HG02943 (cell line): ENCODE measurements around the gene TRAPPC3L.

Experiments
- ATAC-seq: cut with Tn5 transposase; IDR thresholded peaks from one replicate; pipeline ENCODE4 v1.9.1; 2021; ENCODE audit warnings: mild to moderate bottlenecking, low read depth, moderate library complexity; ENCODE audit not compliant: unreplicated experiment

TRAPPC3L gene

DNA sequence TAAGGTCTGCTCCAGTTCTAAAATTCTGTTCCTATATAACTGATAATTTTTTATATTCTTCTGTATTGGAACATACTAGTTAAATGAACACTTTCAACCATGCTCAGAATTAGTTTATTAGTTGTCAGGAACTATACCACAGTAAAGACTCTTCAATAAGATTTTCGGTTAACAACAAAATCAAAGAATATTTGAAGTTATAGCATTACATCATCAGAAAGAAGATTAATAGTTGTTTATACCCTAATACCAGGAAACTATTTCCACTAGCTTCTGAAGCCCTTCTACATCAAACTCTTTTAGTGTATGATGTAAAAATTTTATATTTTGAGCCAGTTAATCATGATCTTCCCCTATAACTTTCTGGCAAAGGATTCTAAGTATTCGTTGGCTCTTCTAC, 14.6 kb upstream of the TRAPPC3L start:
- ATAC-seq = no peak

DNA sequence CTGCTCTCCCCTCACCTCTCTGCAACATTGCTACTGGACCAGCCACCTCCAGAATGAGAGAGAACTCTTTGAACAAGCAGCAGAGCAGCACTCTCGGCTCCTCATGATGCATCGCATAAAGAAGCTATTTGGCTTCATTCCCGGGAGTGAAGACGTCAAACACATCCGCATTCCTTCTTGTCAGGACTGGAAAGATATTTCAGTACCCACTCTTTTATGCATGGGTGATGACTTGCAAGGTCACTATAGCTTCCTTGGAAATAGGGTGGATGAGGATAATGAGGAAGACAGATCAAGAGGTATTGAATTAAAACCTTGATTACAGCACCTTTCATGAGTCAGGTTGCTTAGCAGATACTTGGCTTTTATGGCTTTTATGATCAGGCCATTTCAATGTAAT, 12.4 kb upstream of the TRAPPC3L start:
- no peak for ATAC-seq

DNA sequence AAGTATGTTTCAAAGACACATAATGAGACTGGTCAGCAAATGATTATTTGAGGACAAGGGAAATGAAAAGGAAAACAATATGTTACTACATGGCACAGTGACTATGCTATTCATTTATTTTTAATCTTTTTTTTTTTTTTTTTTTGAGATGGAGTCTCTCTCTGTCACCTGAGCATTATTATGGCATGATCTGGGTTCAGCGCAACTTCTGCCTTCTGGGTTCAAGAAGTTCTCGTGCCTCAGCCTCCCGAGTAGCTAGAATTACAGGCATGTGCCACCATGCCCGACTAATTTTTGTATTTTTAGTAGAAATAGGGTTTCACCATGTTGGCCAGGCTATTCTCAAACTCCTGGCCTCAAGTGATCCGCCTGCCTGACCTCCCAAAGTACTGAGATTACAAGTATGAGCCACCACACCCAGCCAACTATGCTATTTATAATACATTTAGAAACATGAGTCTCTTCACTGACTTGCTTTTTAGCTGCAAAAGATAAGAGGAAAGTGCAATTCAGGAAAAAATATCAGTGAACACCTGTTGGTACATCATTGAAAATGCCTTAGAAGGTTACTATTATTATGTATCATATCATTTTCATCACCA, 11.4 kb upstream of the TRAPPC3L start:
- ATAC-seq = no peak

DNA sequence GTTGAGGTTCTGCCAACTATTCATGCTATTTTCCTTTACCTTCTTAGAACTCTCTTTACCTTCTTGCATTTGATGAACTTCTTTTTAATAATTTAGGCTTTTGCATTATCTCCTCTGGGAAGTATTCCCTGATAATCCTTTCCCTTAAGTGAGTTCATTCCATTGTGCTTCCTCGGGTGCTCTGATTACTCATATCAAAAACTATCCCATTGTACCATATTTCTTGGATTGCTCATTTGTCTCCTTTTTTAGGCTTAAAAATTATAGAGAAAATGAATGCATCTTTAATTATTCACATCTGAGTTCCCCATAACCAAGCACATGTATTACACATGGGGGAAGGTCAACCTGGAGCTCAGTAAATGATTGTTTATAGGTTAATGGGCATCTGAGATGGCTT, 10.6 kb upstream of the TRAPPC3L start:
- ATAC-seq = no peak

DNA sequence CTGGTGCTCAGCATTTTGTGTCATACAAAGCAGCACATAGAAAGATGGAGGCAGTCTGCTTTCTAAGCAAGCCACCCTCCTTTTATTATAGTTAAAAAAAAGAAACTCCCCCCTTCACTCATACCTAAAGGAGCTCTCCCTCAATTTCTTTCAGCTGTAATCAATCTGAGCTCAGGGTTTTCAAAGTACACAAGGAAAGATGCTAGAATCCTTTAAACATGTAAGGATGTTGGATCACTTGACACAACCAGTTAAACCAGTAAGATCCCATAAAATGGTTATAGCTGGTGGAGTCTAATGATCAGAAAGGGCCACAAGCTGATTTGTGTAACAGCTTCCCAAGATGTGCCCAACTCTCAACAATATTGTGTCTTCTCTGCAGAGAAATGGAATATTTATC, 8.0 kb upstream of the TRAPPC3L start, which contains the start of gene CALHM4:
Gene CALHM4 (plus strand): TSS at position 301 of the 400 bp plus-strand sequence. CDS start 43 bp downstream, at position 344.
- ATAC-seq = no peak

DNA sequence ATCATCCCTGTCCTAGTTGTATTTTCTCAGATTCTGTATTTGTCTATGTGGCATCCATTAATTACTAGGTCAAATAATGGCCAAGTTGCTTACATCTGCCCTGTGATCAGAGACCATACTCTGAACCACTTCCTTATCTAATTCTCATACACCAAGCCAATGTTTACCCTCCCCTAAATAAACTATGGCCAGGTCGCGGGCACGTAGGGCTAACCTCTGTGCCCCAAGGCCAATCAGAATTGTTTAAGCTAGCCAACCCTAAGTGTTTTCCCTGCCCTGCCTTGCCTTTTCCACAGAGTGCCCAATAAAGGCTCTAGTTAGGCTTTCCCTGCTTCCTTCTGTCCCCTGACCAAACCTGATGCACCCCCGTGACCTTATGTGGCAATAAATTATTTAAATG, 5.3 kb upstream of the TRAPPC3L start:
- ATAC-seq = no peak

DNA sequence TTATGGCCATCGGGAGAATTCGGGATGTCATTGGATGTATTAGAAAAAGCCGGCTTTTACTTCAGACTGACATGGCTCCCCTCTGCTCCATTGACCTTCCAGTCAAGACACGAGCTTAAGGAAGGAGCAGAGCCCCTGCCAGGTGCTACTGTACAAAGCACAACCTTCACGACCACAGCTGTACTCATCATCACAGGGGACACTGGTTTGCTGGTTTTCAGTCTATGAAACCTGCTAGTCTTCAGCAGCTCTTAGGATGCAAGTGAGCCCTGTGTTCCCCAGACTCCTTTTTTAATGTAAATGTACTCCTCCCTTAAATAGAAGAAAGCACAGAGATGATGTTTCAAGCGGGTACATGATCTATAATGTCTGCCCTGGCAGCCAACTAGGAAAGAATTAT, 1.9 kb upstream of the TRAPPC3L start:
- ATAC-seq = no peak

DNA sequence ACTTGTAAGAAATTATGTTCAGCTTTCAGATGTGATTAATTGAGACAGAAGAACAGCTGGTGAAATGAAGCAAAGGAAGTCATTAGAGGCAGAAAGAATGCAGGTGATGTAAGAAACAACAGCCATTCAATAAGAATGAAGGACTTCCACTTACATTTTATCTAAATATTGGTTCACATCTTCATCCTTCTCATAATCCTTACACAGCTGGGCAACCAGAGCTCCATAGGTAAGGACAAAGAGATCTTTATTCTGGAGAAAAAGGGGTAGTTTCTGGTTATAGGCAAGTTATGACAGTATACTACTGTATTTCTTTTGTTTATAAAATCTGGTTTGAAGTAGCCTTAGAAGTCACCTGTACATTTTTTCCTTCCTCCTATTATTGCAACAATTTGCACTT, 2.3 kb downstream of the TRAPPC3L start:
- ATAC-seq = no peak

DNA sequence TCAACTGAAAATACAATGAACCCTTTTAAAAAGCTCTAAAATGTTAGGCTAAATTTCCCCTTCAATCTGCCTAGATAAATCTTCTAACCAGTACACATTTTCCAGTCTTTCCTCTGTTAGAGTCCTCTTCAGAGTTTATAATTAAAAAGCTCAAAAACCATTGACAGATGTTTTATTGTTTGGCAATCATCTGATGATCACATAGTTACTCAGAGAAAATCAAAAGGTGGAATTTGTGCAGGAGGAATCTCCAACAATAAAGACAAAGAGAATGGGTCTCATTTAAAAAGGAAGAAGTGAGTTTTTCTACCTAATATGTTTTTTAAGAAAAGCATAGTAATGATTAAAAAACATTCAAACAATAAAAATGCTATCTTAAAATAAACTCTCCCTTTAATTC, 3.1 kb downstream of the TRAPPC3L start:
- ATAC-seq = no peak

DNA sequence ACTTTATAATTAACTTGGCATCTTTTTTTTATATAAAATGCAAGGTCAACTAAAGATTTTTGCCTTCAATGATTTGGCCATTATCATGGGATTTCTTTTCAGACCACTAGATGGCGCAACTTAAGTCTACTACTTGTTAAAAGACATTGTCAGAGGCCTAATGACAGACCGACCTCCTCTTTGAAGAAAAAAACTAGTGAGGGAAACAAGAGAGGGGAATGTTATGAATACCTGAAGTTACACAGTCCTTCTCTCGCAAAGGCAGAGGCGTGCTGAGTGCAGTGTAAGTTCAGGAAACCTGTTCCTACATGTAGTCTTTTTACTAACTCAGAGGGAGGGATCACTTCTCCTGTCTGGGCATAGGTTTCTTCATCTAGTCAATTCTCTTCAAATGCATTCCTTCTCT, 9.3 kb downstream of the TRAPPC3L start:
- no peak for ATAC-seq

DNA sequence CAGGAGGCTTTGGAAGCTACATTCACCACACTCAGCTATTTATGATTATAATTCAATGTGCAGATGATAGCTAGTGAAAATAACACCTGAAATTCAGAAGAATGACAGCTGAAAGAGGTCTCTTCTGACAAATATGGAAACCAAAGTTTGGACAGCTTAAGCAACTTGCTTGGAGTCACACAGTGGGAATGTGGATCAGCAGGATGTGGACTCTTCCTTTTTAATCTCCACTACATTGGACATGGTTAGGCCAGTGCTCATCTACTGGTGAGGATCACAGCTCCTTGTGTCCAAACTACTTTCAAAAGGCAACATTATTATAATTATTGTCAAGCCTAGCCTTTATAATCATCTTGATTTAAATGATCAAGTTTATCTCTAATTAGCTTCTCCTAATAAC, 10.4 kb downstream of the TRAPPC3L start:
- ATAC-seq = no peak

DNA sequence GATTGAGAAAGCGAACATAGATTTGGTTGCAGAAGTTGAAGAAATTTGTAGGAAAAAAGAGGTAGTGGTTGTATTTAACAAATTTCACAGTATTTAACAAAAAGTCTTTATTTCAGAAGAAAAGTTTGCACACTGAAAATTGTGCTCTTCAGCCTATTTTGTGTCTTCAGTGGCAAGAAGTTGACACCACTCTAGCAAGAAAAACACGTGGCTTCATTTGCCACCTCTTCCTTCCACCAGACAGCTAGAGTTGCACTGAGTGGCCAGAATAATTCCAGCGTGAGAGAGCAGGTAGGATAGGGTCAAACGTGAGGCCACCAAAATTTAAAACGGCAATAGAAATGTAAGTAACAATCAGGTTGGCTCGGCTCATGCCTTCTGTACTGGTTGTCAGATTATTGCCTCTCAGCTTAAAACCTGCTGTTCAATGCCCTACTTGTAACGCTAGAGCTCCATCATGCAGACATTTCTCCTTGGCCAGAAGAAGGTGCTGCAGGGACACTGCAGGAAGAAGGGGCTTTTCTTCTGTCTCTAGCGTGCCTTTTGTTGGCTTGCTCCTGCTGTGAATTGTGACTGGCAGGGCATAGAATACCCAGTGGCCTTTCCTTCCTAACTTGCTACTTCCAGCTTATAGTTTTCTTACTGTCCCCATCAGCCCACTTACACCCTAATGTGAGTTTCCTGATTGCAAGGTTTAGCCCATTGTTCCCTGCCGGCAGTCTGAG, 12.1 kb downstream of the TRAPPC3L start:
- no peak for ATAC-seq

DNA sequence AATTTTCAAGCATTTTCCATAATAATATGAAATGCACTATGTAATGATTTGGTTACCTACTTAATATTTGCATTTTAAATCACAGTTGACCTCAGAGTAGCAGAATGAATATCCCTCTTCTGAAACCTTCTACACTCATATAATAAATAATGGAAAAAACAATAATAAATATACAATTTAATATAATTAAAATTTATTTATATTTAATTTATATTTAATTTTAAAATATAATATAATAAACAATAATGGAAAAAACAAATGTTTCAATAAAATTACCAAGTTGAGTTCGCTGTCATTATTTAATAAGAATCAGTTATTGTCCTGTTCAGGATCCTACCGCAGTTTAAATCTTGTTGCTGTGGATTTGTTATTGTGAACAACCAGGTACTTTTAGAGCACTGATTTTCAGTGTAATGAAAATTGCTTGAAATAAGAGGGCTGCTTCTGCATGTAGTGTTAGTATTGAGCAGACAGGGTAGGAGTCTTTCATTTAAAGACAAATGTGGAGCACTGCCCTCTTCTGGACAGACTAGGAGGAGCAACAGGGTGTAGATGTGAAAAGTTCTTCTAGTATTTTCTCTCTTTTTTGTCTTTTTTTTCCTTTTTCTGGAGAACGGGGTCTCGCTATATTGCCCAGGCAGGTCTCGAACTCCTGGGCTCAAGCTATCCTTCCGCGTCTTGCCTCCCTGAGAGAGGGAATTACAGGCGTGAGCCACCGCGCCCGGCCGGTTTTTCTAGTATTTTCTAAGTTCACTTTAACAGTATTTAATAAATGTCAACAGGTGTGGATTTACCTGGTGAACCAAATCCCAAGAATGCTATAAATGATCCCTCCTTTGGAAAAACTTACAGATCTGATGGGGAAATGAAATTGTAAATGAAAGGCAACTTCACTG, 13.6 kb downstream of the TRAPPC3L start:
- ATAC-seq = peak; percentile 76

DNA sequence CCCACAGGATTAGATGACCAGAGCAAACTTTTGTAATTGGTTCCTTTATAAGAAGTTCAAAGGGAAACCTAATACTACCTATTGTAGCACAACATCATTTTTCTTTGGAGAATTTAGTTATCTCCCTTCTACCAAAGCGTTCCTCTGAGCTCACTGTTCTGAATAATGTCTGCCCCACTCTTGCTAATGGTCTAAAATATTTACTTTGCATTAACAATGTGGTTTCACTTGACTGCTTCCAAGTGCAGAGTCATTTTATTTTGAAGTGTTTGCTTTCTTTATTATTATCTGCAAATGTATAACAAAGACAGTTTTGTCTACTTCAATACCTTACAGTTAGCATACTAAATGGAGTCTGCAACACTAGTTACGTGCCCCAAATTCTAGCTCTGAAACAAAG, 15.0 kb downstream of the TRAPPC3L start:
- ATAC-seq = no peak

DNA sequence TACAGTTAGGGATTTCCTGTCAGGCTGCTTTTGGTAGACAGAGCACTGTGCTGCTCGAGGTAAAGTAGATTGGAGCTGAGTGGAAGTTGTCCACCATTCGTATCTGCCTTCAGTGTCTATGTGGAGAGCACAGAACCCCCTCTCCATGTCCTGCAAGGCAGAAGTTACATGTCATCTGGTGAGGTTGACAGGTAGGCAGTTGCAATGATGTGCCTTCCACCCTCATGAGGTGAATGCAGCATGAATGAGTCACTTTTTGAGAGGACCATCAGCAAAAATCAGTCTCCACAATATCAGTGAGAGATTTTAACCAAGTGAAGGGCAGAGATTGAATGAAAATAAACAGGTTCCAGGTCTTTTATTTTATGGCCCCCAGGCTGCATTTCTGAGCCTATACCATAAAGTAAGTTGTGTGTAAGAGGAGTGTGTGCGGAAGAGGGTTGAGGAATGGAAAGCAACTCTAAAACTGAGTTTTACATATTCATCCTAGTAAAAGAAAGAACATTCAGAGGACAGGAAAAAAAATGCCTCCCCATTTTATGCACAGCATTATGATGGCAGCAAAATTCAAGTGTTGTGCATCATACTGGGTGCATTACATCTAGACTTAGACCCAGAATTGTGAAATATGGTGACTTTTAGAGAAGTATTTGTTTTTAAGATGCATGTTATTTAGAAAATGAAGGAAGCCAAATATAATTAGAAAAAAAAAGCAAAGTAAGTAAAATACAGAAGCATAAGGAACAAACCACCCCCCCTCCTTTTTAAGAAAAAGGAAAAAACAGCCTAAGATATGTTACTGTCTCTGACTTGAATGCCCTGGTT, 15.8 kb downstream of the TRAPPC3L start:
- no peak for ATAC-seq

DNA sequence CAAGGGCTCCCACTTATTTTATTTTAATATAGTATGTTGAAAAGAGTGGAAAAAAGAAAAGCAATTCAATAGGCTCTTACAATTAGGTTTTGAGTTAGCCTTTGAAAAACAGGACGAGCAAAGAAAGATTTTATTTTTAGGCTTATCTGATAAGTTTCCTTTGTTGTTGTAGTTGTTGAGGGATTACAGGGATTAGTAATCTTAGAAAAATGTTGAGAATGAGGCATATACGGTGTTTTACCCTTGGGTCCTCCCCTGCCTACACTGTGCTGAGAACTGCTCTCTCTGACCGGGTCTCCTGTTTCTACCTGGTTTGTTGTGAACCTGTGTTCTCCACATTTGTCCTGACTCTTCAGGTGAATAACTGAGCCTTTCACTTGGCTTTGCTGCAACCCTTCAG, 16.7 kb downstream of the TRAPPC3L start:
- no peak for ATAC-seq

DNA sequence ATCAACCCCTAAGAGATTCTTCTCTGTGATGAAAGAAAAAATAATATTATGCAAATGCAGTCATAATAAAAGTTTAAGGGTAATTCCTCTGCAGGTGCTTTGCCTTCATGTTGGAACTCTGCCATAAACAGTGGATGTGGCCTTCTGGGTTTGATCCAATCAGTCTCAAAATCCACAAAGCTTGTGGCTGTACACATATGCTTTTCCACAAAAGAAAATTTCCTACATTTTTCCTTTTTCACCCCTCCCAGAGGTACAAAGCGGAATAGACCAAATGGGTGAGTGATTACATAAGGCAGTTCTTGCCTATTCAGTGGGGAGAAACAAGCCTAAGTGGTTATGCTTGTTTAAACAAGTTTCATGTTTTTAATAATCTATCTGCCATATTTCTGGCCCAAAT, 17.4 kb downstream of the TRAPPC3L start:
- no peak for ATAC-seq

DNA sequence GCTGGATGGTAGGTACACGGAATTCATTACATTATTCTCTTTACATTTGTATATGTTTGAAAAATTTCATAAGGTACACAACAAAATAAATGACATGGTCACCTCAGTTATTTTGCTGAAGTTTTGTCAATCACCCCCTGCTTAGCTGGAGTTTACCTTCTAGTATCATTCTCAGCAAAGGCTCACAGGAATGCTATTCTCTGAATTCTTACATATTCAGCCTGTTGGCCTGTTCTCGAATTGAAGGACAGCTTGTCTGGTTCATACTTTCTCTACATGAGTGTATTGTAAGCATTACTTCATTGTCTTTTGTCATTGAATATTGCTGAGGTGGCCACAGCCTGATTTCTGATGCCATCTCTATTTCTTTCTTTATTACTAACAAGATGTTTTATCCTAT, 21.2 kb downstream of the TRAPPC3L start:
- no peak for ATAC-seq

DNA sequence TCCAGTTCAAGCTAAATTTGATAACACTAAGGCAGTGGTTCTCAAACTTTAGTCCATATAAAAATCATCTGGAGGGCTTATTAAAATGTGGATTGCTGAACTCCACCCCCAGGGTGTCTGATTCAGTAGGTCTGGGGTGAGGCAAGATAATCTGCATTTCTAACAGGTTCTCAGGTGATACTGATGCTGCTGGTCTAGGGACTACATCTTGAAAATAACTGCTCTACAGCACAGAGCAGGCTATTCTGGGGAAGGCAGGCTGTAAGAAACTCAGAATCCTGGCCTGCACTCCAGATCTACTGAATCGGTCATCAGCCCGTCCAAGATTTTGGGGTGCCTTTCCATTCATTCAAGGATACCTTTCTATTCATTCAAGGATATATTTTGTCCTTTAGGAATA, 22.6 kb downstream of the TRAPPC3L start:
- ATAC-seq = no peak

DNA sequence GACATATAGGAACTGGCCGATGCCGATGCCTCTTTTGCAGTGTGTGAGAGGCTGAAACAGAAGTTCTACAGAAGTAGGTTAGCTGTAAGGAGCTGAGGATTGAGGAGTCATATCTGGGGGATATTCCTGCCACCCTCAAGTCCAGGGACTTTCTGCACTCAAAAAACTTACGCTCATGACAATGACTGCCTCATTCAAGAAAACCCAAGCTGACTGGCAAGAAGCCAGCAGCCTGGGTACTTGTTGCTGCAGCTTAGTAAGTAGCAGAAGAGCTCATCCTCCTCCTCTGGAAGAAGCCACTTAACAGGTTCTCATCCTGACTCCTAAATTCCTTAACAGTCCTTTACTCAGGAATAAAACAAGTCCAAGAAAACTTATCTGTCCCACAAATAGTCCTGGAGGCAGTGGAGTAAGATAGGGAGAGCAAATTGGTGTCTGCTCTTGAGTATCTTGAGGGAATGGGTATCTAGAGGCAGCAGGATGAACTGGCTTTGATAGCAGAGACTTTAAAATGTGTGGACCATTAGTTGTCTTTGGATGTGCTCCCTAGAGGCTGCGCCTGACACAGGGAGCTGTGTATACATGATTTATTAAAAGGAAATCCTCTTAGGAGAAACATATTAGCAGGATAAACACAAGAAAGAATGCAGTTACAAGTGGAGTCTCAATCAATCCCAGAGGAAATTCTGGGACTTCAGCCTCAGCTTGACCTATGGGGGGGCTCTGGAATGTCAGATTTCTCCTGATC, 26.7 kb downstream of the TRAPPC3L start:
- ATAC-seq = no peak
